GM12878 (cell line): Measurements from ENCODE around the gene CENPS. TPM values are rescaled to one million over a fixed set of nuclear protein-coding genes. Genes with fewer than 3 reads are reported as not detected.
A peak's percentile ranks its signal among the peaks of the same experiment; 100 is the strongest.

Experiments
- BHLHE40 ChIP-seq, 2 experiments: fragments of 450-650 bp in 1 of 2; IDR thresholded peaks; 2 replicates each; pipeline ENCODE4 v1.6.1; 2011 to 2017; ENCODE audit warnings: low read depth in 2 of 2, borderline replicate concordance in 1 of 2, improper control_type of control experiment in 1 of 2, low read length in 1 of 2, mild to moderate bottlenecking in 1 of 2
- CREB1 ChIP-seq: IDR thresholded peaks from 2 replicates; pipeline ENCODE4 v1.6.1; 2012; ENCODE audit warnings: low read depth, mild to moderate bottlenecking, inconsistent platforms
- EZH2 ChIP-seq: IDR thresholded peaks from 2 replicates; pipeline ENCODE4 v1.6.1; 2012; ENCODE audit warnings: low read depth, mild to moderate bottlenecking, control low read depth, inconsistent platforms, low read length, borderline replicate concordance; ENCODE audit not compliant: control insufficient read depth
- FOS ChIP-seq: IDR thresholded peaks from 3 replicates; pipeline ENCODE4 v1.6.1; 2011; ENCODE audit warnings: borderline replicate concordance; ENCODE audit not compliant: insufficient read length; ENCODE audit errors: extremely low read depth
- NKRF ChIP-seq: fragments of 450-650 bp; conservative IDR thresholded peaks from 2 replicates; pipeline ENCODE4 v1.6.1; 2017; ENCODE audit warnings: mild to moderate bottlenecking, moderate library complexity
- PAX5 ChIP-seq: IDR thresholded peaks from 2 replicates; pipeline ENCODE4 v1.6.1; 2011; ENCODE audit warnings: low read depth, low read length, borderline replicate concordance
- SP1 ChIP-seq: IDR thresholded peaks from one replicate; pipeline ENCODE4 v1.6.1; 2011; ENCODE audit warnings: low read depth, low read length
- SRF ChIP-seq, 2 experiments: IDR thresholded peaks; 2 replicates each; pipeline ENCODE4 v1.6.1; 2011; ENCODE audit warnings: low read depth in 2 of 2, low read length in 2 of 2, mild to moderate bottlenecking in 1 of 2, moderate library complexity in 1 of 2
- TARDBP ChIP-seq: IDR thresholded peaks from 2 replicates; pipeline ENCODE4 v1.6.1; 2016; ENCODE audit warnings: borderline replicate concordance
- polyA plus RNA-seq, 11 experiments: library from polyadenylated mRNA; depleted of rRNA in 4 of 11; unstranded in 6 of 11; stranded (reverse) in 5 of 11; fragments of >200 nt; fragmentation: Nextera tagmentation in 4 of 11; fragmentation: Illumina TruSeq in 1 of 11; extraction: Ambion mirVana in 4 of 11; extraction: Trizol in 1 of 11; gene quantifications; 1 replicate in 1 of 11; 2 replicates in 10 of 11; pipeline versions ENCODE4 v1.2.1 to v1.2.3, GENCODE V29; 2011 to 2016; ENCODE audit warnings: inconsistent platforms in 2 of 11, missing spikeins in 2 of 11, low read depth in 1 of 11
- total RNA-seq, 4 experiments: library from RNA; depleted of rRNA in 3 of 4; stranded (reverse); fragments of >200 nt in 3 of 4; fragmentation: Illumina TruSeq in 1 of 4; extraction: Trizol in 1 of 4; gene quantifications; 2 replicates each; pipeline versions ENCODE4 v1.2.1 to v1.2.3, GENCODE V29; 2013 to 2021
- TF ChIP-seq, protein P1 (sequence below): fragments of 450-650 bp; formaldehyde crosslinking; IDR thresholded peaks from 2 replicates; pipeline ENCODE4 v1.4.0; 2022; ENCODE audit warnings: mild to moderate bottlenecking, moderate library complexity
- TF ChIP-seq, protein P2 (sequence below), 3 experiments: IDR thresholded peaks in 2 of 3; conservative IDR thresholded peaks in 1 of 3; 2 replicates each; pipeline ENCODE4 v1.5.1; 2011; ENCODE audit warnings: low read depth in 3 of 3, low read length in 3 of 3, mild to moderate bottlenecking in 3 of 3, control low read depth in 2 of 3, moderate library complexity in 2 of 3, inconsistent platforms in 1 of 3, mixed read lengths in 1 of 3; ENCODE audit not compliant: control insufficient read depth in 2 of 3, insufficient read depth in 1 of 3; ENCODE audit errors: extremely low read depth in 1 of 3
- TF ChIP-seq, protein P3 (sequence below): fragments of 150-350 bp; IDR thresholded peaks from 2 replicates; pipeline ENCODE4 v1.6.1; 2016; ENCODE audit warnings: low read depth, low read length
- TF ChIP-seq, protein P4 (sequence below): fragments of 450-650 bp; IDR thresholded peaks from 2 replicates; pipeline ENCODE4 v1.6.1; 2017; ENCODE audit warnings: low read depth, mild to moderate bottlenecking, moderate library complexity

CENPS gene
- total and polyA plus RNA-seq, 10 of the 15 experiments (the other 5 are each of a cell fraction or from before 2014, with no cell fraction given), result 9.4 to 51.7 (median 16.7) TPM

DNA sequence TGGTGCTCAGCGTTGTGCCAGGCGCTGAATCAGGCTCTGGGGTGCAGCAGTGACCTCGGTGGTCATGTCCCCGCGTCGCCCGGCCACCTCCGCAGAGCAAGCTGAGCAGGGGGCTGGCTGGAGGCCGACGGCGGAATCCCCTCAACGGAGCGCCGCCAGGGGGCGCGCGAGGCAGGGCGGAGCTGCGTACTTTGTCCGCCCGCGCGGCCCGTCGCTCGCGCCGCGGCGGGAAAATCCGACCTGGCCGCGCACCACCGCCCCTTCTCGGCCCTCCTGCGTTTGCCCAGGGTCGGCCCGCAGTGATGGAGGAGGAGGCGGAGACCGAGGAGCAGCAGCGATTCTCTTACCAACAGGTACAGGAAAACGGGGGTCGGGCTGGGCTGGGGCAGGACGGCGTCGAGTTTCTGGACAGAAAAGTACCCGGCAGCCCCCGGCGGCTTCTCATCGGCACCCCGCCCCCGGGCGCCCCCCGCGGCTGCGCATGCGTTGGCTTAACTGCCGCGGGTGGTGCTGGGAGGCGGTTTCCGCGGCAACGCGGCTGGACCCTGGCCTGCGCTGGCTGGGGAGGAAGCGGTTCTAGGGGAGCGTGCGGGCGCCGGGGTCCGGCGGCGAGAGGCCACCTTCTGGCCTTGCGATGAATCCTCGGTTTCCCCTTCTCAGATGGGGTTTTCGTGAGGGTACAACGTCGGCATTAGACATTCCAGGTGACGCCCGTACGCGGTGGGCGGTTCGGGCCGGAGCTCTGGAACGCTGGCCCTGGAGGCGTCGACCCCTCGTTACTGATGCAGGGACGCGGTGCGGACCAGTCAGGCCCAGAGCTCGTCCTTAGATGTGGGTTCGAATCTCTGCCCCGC lies at the start of gene CENPS (continued):
- peak; percentile 99 for TF ChIP-seq NKRF
- peak; percentile 73; the same call in 1 of the 2 replicates for TF ChIP-seq PAX5
- TF ChIP-seq, protein P1, sequence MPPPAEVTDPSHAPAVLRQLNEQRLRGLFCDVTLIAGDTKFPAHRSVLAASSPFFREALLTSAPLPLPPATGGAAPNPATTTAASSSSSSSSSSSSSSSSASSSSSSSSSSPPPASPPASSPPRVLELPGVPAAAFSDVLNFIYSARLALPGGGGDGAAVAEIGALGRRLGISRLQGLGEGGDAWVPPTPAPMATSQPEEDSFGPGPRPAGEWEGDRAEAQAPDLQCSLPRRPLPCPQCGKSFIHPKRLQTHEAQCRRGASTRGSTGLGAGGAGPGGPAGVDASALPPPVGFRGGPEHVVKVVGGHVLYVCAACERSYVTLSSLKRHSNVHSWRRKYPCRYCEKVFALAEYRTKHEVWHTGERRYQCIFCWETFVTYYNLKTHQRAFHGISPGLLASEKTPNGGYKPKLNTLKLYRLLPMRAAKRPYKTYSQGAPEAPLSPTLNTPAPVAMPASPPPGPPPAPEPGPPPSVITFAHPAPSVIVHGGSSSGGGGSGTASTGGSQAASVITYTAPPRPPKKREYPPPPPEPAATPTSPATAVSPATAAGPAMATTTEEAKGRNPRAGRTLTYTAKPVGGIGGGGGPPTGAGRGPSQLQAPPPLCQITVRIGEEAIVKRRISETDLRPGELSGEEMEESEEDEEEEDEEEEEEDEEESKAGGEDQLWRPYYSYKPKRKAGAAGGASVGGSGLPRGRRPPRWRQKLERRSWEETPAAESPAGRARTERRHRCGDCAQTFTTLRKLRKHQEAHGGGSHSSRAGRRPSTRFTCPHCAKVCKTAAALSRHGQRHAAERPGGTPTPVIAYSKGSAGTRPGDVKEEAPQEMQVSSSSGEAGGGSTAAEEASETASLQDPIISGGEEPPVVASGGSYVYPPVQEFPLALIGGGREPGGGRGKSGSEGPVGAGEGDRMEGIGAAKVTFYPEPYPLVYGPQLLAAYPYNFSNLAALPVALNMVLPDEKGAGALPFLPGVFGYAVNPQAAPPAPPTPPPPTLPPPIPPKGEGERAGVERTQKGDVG (CRISPR knock-in tag), result no peak
- TF ChIP-seq EZH2, result no peak
- TF ChIP-seq TARDBP, result no peak
- TF ChIP-seq SP1, result peak; percentile 73
- TF ChIP-seq, protein P2, sequence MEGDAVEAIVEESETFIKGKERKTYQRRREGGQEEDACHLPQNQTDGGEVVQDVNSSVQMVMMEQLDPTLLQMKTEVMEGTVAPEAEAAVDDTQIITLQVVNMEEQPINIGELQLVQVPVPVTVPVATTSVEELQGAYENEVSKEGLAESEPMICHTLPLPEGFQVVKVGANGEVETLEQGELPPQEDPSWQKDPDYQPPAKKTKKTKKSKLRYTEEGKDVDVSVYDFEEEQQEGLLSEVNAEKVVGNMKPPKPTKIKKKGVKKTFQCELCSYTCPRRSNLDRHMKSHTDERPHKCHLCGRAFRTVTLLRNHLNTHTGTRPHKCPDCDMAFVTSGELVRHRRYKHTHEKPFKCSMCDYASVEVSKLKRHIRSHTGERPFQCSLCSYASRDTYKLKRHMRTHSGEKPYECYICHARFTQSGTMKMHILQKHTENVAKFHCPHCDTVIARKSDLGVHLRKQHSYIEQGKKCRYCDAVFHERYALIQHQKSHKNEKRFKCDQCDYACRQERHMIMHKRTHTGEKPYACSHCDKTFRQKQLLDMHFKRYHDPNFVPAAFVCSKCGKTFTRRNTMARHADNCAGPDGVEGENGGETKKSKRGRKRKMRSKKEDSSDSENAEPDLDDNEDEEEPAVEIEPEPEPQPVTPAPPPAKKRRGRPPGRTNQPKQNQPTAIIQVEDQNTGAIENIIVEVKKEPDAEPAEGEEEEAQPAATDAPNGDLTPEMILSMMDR (IDR thresholded peaks at IDR 0.05 in 2 of 3, conservative IDR thresholded peaks at IDR 0.05 in 1 of 3; ENCODE audit: control insufficient read depth in 2 of 3, extremely low read depth in 1 of 3, insufficient read depth in 1 of 3, low read depth in 3 of 3, low read length in 3 of 3), result peak; percentile 87 to 98 (median 93); a peak in 5 of 6 replicates
- TF ChIP-seq FOS, result no peak
- TF ChIP-seq SRF (IDR thresholded peaks at IDR 0.05; ENCODE audit: low read depth in 2 of 2, low read length in 2 of 2), result peak in 1 of 2 experiments; percentile 40; a peak in 1 of 4 replicates
- TF ChIP-seq, protein P3, sequence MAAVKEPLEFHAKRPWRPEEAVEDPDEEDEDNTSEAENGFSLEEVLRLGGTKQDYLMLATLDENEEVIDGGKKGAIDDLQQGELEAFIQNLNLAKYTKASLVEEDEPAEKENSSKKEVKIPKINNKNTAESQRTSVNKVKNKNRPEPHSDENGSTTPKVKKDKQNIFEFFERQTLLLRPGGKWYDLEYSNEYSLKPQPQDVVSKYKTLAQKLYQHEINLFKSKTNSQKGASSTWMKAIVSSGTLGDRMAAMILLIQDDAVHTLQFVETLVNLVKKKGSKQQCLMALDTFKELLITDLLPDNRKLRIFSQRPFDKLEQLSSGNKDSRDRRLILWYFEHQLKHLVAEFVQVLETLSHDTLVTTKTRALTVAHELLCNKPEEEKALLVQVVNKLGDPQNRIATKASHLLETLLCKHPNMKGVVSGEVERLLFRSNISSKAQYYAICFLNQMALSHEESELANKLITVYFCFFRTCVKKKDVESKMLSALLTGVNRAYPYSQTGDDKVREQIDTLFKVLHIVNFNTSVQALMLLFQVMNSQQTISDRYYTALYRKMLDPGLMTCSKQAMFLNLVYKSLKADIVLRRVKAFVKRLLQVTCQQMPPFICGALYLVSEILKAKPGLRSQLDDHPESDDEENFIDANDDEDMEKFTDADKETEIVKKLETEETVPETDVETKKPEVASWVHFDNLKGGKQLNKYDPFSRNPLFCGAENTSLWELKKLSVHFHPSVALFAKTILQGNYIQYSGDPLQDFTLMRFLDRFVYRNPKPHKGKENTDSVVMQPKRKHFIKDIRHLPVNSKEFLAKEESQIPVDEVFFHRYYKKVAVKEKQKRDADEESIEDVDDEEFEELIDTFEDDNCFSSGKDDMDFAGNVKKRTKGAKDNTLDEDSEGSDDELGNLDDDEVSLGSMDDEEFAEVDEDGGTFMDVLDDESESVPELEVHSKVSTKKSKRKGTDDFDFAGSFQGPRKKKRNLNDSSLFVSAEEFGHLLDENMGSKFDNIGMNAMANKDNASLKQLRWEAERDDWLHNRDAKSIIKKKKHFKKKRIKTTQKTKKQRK, result no peak
- TF ChIP-seq, protein P4, sequence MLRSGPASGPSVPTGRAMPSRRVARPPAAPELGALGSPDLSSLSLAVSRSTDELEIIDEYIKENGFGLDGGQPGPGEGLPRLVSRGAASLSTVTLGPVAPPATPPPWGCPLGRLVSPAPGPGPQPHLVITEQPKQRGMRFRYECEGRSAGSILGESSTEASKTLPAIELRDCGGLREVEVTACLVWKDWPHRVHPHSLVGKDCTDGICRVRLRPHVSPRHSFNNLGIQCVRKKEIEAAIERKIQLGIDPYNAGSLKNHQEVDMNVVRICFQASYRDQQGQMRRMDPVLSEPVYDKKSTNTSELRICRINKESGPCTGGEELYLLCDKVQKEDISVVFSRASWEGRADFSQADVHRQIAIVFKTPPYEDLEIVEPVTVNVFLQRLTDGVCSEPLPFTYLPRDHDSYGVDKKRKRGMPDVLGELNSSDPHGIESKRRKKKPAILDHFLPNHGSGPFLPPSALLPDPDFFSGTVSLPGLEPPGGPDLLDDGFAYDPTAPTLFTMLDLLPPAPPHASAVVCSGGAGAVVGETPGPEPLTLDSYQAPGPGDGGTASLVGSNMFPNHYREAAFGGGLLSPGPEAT, result peak; percentile 90
- peak; percentile 12; the same call in 1 of the 2 replicates for TF ChIP-seq CREB1
- TF ChIP-seq BHLHE40 (IDR thresholded peaks at IDR 0.05; ENCODE audit: borderline replicate concordance in 1 of 2, low read depth in 2 of 2, low read length in 1 of 2), result peak; percentile 66 to 68; a peak in 3 of 4 replicates
